AG20443 (cell line): Measurements from ENCODE around the gene NKD2.
A peak's percentile ranks its signal among the peaks of the same experiment; 100 is the strongest.
"Not testable (repeated sequence)": the region's sequence is repeated elsewhere in the genome, so short reads cannot be mapped to it uniquely, and the experiment has no call there.

ENCODE experiments used
- DNase-seq: peaks from one replicate; pipeline ENCODE4 v3.0.0; 2012; ENCODE audit warnings: low spot score, mixed read lengths

The NKD2 gene

DNA sequence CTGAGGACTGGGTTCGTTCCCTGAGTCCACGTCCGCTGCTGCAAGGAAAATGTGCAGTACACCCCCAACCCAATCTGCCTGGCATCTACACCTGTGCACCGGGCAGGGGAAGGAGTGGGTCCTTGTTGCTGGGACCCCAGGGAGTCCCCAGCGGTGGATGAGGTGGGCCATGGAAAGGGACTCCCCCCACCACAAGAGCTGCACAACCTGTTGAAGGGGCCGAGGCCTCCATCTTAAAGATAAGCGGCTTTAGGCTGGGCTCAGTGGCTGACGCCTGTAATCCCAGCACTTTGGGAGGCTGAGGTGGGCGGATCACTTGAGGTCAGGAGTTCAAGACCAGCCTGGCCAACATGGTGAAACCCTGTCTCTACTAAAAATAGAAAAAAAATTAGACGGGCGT is 7.8 kb upstream of the NKD2 start:
- not testable (repeated sequence) for DNase-seq

DNA sequence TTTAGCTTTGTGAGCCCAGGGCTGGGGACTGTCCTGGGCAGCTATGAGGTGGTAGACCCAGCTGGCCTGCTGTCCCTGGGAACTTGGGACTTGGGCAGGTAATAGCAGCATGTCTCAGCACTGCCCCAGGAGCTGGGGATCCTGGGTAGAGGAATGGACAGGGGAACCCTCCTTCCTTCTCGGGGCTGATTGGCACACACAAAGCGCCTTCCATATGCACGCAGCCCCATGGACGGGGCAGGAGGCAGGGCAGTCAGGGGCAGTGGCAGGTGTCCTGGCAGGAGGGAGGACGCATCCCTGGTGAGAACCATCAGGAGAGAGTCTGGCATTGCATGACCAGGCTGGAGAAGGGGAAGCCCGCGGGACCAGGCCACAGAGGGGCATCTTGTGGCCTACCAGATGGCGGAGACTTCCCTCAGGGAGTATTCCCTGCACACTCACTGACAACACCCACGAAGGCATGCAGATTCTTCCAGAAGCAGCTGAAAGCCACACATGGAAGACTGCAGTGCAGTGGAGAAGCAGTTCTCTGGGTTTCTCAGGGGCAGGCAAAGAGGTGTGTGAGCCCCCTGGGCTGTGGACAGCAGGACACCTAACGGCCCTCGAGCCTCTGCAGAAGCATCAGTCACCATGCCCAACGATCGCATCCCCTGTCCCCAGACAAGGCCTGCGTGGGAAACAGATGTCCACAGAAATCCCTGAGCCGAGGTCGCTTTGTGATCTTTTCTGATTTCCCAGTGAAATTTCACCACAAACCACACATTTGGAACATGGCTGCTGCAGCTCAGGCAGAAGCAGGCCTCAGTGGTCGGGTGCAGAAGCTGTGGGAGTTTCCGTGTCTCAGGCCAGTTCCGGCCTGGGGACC is 7.0 kb upstream of the NKD2 start:
- DNase-seq: no peak

DNA sequence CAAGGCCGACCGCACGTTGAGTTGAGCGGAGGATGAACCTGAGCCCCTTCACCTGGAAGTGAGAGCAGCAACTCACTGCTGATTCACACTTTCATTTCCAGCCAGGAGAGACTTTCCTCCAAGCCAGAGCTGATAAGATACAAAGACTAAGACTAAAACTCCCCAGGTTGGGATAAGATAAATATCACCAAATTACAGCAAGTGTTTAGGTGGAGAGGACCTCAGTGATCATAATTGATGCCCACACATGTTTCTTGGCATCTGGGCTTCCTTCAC is 6.4 kb upstream of the NKD2 start:
- no peak for DNase-seq

DNA sequence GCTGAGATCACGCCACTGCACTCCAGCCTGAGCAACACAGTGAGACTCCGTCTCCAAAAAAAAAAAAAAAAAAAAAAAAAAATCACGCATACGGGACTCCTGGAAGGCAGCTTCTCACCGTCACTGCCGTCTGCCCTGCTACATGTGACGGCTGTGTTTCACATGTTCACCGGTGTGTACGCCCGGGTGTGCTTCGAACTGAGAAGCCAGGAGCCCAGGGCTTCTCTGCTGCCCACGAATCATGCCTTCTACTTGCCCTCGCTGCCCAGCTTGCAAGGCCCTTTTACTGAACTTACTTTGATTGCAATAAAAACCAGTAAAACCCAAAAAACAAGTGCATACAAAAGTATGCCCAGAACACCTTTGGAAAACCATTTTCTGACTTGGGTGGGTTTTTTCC is 5.8 kb upstream of the NKD2 start:
- DNase-seq: no peak

DNA sequence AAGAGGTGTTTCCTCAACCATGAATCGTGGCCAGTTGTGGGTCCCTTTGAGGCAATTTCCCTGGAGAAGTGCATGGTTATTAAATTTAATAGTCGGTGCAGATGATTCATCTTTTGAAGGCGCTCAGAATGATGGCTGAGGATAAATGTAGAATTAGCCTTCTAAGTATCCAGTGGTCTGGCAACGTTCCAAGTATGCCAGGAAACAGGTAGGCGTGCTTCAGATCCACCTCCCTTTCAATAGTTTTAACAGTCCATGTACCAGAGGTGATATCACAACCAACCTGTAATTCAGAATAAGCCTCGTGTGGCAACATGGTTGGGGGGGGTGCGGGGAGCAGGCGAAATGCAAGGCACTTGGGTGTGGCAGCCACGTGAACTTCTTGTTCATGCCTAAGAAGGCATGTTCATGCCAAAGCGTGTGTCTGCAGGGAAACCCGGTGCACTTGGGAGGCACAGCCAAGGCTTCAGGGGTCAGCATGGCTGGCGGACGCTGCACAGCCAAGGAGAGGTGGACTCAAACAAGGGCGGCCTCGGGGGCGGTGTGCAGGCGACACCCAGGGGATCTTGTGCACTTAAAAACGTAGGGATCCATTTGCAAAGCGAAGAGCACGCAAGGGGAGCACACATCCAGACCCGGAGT is 5.2 kb upstream of the NKD2 start:
- DNase-seq: no peak

DNA sequence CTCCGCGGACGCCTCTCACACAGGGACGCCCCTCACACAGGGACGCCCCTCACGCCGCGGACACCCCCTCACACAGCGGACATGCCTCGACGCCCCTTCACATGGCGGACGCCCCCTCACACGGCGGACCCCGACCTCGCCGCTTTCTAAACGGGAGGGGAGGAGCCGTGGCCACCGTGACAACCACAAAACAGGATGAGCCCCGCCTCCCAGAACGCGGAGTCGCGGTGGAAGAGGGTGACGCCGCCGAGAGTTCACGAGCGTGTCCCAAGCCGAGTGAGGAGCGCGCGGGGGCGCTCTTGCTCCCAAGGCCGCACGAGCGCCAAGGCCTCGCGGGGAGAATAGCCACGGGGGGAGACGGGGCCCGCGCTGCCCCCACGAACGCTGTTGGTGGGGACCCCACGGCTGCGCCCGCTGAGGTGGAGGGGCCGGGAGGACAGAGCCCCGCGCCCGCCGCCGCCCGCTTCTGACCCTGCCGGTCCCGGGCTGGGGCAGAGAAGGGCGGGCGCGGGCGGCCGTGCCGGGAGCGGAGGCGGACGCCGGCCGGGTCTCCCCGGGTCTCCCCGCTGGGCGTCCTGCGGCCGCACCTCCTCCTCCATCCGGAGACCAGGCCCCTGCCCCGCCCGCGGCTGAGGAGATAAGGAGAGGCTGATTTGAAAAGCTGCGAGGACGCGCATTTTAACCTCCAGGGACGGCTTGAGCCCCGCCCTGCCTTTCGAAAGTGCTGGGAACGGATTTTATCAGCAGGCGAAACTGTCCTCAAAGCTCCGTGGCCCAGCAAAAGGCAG is 3.9 kb upstream of the NKD2 start:
- peak; percentile 69 for DNase-seq

DNA sequence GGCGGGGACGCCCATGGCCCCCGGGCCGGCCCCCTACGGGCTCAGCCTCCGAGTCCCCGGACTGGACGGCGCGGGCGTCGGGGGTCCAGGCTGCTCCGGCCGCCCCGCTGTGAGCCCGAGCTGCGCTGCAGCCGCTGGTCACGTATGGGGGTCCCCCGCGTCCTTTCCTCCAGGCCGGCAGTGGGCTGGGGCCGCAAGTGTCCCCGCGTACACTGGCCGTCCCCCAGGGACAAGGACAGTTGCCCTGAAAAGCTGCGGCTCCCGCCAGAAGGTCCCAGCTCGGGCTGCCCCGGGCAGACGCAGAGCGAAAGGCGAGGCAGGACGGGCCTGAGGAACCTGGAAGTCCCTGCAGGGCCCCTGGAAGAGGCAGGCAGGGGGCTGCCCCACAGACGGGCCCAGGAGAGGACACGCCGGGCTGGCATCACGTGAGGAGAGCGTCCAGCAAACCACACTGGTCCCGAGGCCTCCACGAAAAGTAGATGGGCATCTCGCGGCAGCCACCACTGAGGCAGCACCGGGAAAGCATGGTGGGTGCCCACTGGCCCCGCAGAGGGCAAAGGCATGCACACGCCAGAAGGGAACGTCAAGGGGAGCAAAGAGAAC is 3.3 kb upstream of the NKD2 start:
- no peak for DNase-seq

DNA sequence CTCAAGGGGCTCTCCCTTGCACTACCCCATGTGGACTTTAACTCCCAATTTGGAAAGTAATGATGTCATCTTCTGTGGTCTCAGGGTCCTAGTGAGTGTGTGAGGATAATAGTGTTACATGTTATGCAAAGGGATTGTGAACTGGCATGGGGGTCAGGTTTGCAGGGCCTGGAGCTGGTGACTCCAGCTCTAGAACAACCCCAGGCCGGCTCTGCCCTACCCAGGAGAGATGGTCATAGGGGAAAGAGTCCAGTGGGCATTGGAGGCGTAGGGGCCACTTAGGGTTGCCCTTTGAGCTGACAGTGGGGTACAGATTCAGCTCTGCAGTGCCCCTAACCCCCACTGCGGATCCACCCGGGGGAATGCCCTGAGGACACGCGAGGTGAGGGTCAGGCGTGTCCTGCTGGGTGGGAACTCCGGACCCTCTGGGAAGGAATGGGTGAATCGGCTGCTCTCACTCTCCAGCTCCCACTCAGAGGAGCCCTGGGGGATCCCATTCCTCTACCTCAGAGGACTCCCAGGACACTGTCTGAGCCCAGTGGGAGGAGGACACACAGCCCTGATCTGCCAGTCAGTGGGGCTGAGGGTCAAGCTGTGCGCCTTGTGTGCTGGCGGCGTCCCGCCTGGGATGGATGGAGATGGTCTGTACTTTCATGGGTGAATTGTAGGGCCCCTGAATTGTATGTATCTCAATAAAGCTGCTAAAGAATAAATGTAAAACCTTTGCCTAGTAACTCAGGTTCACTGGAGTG is 2.5 kb upstream of the NKD2 start:
- DNase-seq: no peak

DNA sequence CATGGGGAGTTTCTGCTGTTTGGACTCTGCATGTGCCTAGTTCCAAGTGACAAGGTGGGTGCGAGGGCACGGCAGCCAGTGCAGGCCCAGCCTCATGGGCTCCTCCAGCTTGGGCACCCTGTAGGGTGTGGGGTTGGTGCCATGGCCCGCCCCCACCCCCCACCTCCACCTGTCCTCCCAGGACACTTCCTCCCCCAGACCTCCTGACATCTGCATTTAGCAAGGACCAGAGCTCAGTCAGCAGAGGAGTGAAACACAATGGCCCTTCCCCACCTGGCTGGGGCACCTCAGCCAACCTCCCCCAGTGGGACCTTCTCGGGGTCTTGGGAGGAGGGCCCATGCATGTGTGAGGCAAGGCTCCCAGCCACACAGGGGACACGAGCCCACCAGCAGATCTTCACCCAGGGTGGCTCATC is 1.9 kb upstream of the NKD2 start:
- no peak for DNase-seq

DNA sequence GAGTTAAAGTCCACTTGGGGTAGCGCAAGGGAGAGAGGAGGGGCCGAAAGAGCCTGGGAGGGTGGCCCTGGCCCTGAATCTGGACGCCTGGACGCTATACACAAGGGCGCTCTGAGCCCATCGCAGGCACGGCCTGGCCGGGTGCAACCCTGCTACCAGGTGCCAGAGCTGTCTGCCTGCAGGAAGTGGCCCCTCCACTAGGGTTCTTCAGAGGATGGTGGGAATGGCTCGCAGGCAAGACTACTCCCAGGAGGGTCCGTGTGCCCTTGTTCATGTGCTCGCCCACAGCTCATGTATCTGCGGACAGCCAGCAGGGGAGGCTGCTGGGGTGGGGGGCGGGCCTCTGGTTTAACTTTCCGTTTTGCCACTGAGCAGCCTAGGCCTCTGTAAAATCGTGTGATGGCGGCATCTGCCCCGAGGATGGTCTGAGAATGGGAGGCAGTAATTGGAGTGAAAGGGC is 1.4 kb upstream of the NKD2 start:
- DNase-seq: no peak

DNA sequence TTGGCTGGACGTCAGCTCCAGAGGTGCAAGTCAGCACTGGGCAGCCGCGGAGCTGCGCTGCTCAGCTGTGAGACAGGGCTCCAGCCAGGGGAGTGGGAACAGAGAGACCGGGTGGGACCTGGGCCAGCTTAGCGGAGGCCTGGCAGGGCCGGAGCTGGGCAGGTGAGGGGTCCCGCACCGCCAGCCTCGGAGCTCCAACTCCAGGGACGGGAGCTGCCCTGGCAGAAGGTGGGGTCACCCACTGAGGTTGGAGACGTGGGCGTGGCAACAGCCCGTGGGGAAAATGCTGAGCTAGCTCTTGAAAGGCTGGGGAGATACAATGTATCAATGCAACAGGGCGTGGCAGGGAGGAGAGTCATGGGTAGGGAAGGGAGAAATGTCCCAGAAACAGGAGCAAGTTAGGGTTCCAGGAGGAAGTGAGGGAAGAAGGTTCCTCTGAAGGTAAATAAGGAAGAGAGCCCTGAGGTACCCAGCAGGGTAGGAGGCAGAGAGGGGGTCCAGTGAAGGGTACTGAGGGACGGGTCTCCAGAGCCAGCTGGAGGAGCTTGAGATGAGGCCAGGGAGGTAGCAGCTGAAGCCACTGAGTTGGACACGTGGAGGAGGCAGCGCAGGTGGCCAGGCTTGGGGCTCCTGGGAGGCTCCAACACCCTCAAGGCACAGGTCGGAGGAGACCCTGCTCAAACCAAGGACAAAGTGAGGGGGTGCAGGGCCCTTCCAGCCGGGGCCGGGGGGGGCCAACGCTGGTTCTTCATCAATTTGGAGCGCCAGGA is 736 bp upstream of the NKD2 start:
- DNase-seq: no peak

DNA sequence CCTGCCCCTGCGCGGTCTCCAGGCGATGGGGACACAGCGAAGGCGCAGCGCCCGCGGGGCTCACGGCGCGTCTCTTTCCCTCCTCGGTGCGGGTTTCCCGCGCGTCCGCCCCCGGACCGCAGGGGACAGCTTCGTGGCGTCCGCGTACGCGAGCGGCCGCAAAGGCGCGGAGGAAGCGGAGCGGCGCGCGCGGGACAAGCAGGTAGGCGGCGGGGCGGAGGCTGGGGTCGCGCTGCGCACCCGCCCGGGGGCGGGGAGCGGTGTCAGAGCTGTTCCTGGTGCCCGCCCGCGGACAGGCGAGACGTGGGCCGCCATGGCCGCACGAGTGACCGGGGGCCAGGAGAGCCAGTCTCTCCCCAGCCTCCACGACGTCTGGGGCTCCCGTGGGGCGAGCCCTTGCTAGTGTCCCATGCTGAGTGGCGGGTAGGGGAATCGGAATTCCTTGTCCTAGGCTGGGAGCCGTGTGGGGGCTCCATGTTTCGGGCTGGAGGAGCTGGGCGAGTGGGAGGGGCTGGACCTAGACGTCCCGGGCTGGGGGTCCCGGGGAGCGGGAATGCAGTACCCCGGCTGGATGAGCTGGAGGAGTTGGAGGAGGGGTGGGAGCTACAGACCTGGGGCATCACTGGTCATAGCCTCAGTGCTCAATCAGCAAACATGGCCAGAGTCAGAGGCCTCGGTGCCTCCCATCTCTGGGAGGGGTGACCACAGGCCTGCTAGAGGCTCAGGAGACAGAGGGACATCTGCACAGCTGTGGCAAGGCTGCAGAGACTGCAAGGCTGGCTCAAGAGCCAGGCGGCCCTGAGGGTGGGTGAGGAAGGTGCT is 968 bp downstream of the NKD2 start:
- DNase-seq: no peak

DNA sequence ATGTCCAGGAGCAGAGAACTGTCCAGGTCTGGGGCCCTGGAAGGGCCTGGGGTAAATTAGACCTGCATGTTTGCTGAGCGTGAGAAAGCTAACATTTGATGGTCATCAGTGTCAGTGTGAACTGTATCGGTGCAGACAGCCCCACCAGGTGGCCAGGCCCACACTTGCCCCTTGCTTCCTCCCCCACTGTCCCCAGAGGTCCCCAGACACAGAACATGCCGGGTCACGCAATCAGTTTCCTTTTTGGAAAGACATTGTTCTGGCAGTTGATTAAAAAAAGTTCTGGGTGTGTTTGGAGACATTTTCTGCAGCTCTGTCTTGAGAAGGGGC is 1.5 kb downstream of the NKD2 start:
- DNase-seq: no peak

DNA sequence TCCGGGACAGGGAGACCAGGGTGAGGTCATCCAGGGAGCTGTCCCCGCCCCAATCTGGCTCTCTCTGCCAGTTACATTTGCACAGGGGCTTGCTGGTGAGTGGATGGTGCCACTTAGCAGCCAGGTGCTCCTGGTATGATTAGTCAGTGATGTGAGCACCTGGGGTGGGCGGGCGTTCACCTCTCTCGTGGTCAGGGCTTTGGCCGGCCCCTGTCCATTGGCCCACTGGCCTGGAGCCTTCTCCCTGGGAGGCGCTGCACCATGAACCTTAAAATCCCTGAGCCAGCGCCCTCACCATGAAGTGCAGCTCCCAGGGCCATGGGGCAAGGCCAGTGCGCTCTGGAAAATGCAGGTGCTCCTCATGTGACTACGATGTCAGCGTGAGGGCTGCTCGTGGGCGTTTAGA is 2.0 kb downstream of the NKD2 start:
- no peak for DNase-seq

DNA sequence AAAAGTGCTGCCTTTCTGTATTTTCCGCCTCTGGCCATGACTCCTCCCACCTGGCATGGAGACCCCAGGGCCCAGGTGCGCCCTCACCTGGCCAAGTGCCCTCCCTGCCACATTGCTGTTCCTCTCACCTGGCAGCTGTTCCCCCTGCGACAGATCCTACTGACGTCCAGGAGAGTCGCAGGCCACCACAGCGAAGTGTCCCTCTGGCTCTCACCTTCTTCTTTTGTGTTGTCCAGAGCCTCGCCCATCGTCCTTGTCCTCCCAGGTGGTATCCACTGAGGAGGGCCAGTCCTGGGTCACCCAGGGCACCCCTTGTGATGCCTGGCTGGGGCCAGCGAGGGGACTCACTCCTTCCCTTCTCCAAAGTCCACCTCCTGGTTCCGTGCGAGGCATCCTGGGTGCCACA is 2.6 kb downstream of the NKD2 start:
- DNase-seq: no peak

DNA sequence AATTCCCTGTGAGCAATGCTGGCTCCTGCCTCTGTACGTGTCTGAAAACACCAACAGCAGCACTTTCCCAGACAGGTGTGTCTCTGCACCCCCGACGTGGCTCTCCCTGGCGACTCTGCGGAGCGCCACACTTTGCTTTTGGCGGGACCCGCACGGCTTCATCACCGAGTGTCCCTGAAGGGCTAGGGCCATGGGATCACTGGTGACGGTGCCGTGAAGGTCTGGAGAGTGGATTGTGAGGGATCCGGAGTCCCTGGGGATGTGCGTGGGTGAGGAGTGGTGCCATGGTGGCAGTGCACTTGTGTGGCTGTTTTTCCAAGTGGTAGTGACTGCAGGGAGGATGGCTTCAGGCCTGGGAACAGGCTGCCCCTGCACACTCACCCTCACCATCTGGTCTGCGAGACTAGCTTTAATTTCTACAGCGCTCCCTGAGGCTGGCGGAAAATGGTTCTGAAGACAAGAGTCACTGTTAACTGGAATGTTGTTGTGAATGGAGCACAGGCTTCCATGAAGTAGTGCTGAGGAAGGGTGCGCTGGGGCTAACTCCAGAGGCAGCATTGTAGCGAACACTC is 3.2 kb downstream of the NKD2 start:
- no peak for DNase-seq

DNA sequence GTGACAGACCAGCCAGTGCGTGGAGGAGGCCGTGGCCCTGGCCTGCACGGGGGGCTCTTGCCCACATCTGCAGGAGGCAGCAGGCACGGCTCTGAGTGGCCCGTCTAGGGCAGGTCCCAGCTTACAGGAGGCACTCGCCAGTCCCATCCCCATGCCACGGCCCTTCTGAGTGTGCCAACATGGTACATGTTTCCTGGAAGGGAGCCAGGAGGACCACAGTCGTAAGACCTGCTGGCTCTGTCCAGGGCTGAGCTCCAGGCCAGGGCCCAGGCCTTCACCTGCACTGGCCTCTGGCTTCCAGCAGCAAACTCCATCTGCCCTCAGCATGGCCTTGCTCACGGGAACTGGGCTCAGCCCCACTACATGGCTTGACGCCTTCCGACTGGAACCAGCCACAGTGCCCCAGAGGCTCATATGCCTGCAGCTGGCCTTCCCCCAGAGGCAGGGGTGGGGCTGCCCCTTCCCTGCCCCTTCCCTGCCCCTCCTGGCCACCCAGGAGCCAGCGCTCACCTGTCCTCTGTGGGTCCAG is 3.8 kb downstream of the NKD2 start:
- no peak for DNase-seq

DNA sequence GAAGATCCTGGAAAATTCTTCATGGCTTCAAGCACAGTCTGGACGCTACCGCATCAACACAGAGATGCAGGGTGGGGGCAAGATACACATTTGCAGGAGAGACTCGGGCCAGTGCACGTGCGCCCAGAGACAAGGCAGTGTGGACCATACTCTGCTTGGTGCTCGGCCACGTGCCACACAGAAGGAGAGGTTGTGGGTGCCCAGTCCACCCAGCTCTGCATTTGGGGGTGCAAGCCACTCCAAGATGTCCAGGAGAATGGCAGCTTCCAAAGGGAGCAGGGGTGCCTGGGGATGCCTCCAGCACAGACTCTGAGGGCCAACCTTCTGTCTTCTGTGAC is 4.3 kb downstream of the NKD2 start:
- DNase-seq: no peak

DNA sequence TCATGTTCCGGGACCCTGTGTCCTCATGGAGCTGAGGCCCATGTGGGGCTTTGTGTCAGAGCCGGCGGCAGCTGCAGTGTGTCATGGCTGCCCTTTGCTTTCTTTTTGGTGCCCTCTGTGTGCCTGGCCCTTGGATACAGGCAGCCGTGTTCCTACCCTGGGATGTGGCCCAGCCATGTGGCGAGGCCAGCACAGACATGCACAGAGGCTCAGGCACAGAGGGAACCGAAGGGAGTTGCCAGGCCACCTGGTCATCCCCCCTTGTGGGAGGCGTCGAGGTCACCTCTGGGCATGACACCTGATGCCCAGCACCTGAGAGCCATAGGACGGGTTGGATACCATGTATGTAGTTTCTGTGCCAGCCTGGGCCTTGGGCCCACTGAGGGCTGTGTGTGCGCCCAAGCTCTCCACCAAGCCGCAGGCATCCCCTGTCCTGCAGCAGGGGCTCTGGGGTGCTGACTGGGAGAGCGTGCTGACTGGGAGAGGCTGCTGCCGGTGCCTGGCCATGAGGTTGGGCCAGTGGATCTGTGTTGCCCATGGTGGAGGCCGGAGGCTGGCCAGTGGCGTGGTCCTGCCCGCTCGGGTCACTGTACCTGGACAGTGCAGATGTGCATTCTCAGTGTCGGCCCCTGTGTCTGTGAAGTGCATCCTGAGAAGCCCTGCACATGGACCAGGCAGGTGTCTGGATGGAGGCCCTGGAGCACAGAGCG is 4.8 kb downstream of the NKD2 start:
- DNase-seq: no peak
